Ishikawa (cell line): ENCODE measurements around the gene HAND1.

ENCODE experiments used
- CEBPB ChIP-seq: IDR thresholded peaks from 2 replicates; pipeline ENCODE4 v1.6.1; 2012
- CREB1 ChIP-seq: IDR thresholded peaks from 2 replicates; pipeline ENCODE4 v1.6.1; 2012; ENCODE audit warnings: low read depth
- EGR1 ChIP-seq: IDR thresholded peaks from 2 replicates; pipeline ENCODE4 v1.6.1; 2012
- EP300 ChIP-seq: IDR thresholded peaks from 2 replicates; pipeline ENCODE4 v1.6.1; 2012; ENCODE audit warnings: borderline replicate concordance
- FOXM1 ChIP-seq: IDR thresholded peaks from 2 replicates; pipeline ENCODE4 v1.6.1; 2012; ENCODE audit warnings: low read depth, borderline replicate concordance
- NFIC ChIP-seq: IDR thresholded peaks from 2 replicates; pipeline ENCODE4 v1.6.1; 2012
- RAD21 ChIP-seq: IDR thresholded peaks from 2 replicates; pipeline ENCODE4 v1.6.1; 2012; ENCODE audit warnings: low read depth
- TAF1 ChIP-seq: IDR thresholded peaks from 2 replicates; pipeline ENCODE4 v1.6.1; 2012; ENCODE audit warnings: low read depth, mild to moderate bottlenecking
- TCF12 ChIP-seq: IDR thresholded peaks from 2 replicates; pipeline ENCODE4 v1.6.1; 2012; ENCODE audit warnings: low read depth
- TEAD4 ChIP-seq: IDR thresholded peaks from 2 replicates; pipeline ENCODE4 v1.6.1; 2012
- YY1 ChIP-seq: IDR thresholded peaks from 2 replicates; pipeline ENCODE4 v1.6.1; 2012; ENCODE audit warnings: low read depth
- TF ChIP-seq, protein P1 (sequence below): IDR thresholded peaks from 2 replicates; pipeline ENCODE4 v1.6.1; 2012
- TF ChIP-seq, protein P2 (sequence below): IDR thresholded peaks from 2 replicates; pipeline ENCODE4 v1.6.1; 2012
- TF ChIP-seq, protein P3 (sequence below): IDR thresholded peaks from 2 replicates; pipeline ENCODE4 v1.6.1; 2012; ENCODE audit warnings: low read depth, mild to moderate bottlenecking

DNA sequence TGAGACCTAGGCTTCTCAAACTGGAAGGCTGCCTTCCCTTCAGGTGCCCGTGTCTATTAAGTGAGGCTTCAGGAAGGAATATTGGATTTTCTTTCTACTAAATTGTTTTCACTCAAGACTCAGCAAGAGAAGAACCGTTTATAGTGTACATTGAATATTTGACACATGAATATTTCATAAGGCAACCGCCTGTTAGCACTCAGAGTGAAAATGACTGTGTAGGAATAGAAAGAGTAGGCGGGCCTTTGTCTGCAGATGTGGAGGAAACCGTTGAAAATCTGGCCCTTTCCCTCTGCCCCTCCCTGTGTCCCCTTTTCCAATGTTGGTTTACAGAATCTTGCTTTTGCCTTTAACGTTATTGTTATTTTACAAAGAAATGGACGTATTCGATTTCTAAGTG lies 26.1 kb downstream of the HAND1 start:
- TF ChIP-seq EP300 (no peak), FOXM1 (no peak), NFIC (no peak), CEBPB (no peak), EGR1 (no peak), RAD21 (no peak), YY1 (no peak), CREB1 (no peak), TAF1 (no peak), TCF12 (no peak), TEAD4 (no peak)
- TF ChIP-seq, protein P1, sequence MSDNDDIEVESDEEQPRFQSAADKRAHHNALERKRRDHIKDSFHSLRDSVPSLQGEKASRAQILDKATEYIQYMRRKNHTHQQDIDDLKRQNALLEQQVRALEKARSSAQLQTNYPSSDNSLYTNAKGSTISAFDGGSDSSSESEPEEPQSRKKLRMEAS, result no peak
- TF ChIP-seq, protein P2, sequence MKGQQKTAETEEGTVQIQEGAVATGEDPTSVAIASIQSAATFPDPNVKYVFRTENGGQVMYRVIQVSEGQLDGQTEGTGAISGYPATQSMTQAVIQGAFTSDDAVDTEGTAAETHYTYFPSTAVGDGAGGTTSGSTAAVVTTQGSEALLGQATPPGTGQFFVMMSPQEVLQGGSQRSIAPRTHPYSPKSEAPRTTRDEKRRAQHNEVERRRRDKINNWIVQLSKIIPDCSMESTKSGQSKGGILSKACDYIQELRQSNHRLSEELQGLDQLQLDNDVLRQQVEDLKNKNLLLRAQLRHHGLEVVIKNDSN, result no peak
- TF ChIP-seq, protein P3, sequence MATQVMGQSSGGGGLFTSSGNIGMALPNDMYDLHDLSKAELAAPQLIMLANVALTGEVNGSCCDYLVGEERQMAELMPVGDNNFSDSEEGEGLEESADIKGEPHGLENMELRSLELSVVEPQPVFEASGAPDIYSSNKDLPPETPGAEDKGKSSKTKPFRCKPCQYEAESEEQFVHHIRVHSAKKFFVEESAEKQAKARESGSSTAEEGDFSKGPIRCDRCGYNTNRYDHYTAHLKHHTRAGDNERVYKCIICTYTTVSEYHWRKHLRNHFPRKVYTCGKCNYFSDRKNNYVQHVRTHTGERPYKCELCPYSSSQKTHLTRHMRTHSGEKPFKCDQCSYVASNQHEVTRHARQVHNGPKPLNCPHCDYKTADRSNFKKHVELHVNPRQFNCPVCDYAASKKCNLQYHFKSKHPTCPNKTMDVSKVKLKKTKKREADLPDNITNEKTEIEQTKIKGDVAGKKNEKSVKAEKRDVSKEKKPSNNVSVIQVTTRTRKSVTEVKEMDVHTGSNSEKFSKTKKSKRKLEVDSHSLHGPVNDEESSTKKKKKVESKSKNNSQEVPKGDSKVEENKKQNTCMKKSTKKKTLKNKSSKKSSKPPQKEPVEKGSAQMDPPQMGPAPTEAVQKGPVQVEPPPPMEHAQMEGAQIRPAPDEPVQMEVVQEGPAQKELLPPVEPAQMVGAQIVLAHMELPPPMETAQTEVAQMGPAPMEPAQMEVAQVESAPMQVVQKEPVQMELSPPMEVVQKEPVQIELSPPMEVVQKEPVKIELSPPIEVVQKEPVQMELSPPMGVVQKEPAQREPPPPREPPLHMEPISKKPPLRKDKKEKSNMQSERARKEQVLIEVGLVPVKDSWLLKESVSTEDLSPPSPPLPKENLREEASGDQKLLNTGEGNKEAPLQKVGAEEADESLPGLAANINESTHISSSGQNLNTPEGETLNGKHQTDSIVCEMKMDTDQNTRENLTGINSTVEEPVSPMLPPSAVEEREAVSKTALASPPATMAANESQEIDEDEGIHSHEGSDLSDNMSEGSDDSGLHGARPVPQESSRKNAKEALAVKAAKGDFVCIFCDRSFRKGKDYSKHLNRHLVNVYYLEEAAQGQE, result no peak
